ENCODE results near the gene LCLAT1. TPM values are rescaled to one million over a fixed set of nuclear protein-coding genes. Genes with fewer than 3 reads are reported as not detected.

The LCLAT1 gene
- total RNA-seq, 1 donor from 2014 or later: 26.7 TPM

DNA sequence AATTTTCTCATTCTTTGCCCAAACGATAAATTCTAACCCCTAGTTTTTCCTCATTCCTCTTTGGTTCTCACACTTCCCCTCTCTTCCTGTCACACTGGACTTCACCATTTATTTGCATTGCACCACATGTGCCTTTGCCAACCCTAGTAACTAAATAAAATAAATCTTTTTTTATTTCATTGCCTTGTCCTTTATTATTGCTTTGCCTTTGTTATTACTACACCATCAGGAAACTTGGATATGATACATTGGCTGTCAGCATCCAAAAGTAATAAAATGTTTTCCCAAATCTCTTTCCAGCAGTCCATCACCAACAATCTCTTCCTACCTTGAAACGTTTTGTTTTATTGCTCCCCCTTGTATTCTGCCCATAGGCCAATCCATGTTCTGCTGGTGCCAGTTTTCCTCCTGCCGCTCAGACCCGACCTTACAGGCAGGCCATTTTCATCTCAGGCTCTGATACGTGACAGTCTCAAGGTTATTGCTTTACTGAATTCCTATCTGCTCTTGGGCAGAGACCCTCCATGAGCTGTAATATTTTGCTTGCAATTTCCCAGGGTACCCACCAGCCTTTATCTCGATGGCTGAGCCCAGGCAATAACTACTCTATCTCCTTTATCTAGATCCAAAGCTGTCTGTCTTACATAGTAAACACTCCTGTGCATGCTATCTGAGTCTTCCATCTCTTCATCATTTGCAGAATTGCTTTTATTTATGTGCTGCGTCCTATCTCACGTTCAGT, 19.3 kb upstream of the LCLAT1 start:
- DNase-seq (ENCODE audit: low read depth): no peak
- no peaks in the 10 kb centered on the region for H3K36me3 ChIP-seq (ENCODE audit: control insufficient read depth, insufficient read depth, low read length)
- H3K4me3 ChIP-seq (ENCODE audit: low read depth, low read length): no peak overlapping the region
- TF ChIP-seq, protein P1, sequence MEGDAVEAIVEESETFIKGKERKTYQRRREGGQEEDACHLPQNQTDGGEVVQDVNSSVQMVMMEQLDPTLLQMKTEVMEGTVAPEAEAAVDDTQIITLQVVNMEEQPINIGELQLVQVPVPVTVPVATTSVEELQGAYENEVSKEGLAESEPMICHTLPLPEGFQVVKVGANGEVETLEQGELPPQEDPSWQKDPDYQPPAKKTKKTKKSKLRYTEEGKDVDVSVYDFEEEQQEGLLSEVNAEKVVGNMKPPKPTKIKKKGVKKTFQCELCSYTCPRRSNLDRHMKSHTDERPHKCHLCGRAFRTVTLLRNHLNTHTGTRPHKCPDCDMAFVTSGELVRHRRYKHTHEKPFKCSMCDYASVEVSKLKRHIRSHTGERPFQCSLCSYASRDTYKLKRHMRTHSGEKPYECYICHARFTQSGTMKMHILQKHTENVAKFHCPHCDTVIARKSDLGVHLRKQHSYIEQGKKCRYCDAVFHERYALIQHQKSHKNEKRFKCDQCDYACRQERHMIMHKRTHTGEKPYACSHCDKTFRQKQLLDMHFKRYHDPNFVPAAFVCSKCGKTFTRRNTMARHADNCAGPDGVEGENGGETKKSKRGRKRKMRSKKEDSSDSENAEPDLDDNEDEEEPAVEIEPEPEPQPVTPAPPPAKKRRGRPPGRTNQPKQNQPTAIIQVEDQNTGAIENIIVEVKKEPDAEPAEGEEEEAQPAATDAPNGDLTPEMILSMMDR (IDR thresholded peaks at IDR 0.05; ENCODE audit: insufficient read depth, low read length, poor library complexity, severe bottlenecking): no peak
- H3K27me3 ChIP-seq (ENCODE audit: control insufficient read depth, insufficient read depth, low read length): no peaks in the 10 kb centered on the region

DNA sequence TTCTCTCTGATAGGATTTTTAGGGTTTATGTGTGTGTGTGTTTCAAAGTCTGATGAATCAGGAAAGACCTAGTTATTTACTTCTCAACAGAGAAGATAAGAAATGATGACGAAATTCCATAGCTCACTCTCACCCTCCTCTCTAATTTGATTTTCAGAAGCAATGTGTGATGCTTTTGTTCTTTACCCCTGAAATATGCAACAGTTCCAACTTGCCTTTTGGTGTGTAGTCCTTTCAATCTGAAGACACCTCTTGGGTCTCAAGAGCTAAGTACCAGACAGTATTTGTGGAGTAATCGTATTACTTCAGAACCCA, 18.7 kb upstream of the LCLAT1 start:
- TF ChIP-seq, protein P1 (IDR thresholded peaks at IDR 0.05; ENCODE audit: insufficient read depth, low read length, poor library complexity, severe bottlenecking): no peak
- Histone ChIP-seq H3K36me3 (ENCODE audit: control insufficient read depth, insufficient read depth, low read length) (no peaks in the 10 kb centered on the region), H3K4me3 (ENCODE audit: low read depth, low read length) (no peak overlapping the region), H3K27me3 (ENCODE audit: control insufficient read depth, insufficient read depth, low read length) (no peaks in the 10 kb centered on the region)
- DNase-seq (ENCODE audit: low read depth): no peak

DNA sequence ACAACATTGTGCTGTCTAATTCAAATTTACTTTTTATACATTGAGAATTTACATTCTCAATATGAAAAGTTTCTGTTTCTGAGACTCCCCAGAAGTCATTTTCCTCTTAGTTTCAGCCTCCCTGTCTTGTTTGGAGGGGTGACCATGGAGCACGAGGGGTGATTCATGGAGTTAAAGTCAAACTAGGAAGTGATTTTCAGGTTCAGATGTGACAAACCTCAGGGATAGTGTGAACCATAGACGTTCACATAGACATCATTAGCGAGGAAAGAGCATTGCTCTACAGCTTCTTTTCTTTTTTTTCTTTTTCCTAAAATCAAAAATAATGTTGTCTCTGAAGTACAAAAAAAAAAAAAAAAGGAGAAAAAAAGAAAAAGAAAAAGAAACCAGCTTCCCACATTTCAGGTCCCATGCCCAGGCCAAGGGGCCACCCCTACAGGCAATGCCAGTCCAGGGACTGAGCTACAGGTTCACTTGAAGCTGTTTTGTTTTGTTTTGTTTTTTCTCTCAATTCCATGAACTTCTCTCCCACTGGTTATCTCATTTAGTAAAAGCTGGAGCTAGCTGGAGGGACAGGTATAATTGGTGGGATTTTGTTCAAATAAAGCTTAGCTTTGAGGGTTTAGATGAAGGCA, 18.1 kb upstream of the LCLAT1 start:
- Histone ChIP-seq H3K4me3 (ENCODE audit: low read depth, low read length) (no peak overlapping the region), H3K27me3 (ENCODE audit: control insufficient read depth, insufficient read depth, low read length) (no peaks in the 10 kb centered on the region), H3K36me3 (ENCODE audit: control insufficient read depth, insufficient read depth, low read length) (no peaks in the 10 kb centered on the region)
- TF ChIP-seq, protein P1 (IDR thresholded peaks at IDR 0.05; ENCODE audit: insufficient read depth, low read length, poor library complexity, severe bottlenecking): no peak
- DNase-seq (ENCODE audit: low read depth): no peak

DNA sequence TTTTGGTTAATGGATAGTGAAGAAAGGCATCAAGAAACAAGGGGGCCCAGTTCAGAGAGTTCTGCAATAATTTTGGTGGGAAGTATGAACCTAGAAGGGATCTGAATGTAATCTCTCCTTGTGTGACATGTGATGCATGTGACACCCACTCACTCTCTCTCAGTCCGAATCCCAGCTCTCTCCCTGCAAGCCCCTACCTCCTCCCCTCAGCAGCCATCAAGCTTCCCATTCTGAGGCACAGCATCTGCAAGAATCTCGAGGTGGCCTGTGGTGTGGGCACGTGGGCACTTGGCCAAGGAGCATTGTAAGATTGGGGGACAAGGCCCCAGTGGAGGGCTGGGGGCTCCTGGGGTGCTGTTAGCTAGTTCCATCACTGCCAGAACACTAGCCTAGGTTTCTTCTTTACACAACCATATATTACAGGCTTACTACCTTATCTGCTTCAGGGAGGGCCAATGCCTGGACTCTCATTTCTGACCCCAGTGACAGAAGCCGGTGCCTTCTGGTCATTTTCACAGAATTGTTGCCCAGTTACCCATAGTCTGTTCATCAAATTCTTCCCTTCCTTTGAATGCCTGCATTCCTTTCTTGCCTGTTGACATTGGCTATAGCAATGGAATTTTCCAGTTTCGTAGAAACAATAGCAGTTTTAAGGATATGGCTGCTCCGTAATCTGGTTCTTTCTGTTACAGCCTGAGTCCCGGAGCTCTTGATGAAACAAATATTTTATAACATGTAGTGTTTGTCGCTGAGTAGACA, 13.3 kb upstream of the LCLAT1 start:
- Histone ChIP-seq H3K27me3 (ENCODE audit: control insufficient read depth, insufficient read depth, low read length) (no peaks in the 10 kb centered on the region), H3K4me3 (ENCODE audit: low read depth, low read length) (no peak overlapping the region), H3K36me3 (ENCODE audit: control insufficient read depth, insufficient read depth, low read length) (no peaks in the 10 kb centered on the region)
- no peak for DNase-seq (ENCODE audit: low read depth)
- TF ChIP-seq, protein P1 (IDR thresholded peaks at IDR 0.05; ENCODE audit: insufficient read depth, low read length, poor library complexity, severe bottlenecking): no peak

DNA sequence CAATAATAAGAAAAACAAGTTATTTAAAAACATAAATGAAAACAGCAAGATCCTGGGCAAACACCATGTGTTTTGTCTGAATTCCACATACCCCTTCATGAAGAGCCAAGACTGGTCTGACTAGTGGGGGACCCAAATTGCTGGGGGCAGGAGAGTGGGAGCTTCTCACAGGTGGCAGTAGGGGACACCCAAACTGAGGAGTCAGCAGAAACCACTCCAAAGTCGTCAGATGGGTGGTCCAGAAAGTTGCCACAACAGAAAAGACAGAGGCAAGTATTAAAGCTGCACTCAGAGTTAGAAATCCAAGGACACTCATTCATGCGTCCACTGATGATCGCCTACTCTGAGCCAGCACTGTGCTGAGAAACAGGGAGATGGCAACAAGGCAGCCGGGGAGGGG, 12.3 kb upstream of the LCLAT1 start:
- TF ChIP-seq, protein P1 (IDR thresholded peaks at IDR 0.05; ENCODE audit: insufficient read depth, low read length, poor library complexity, severe bottlenecking): no peak
- DNase-seq (ENCODE audit: low read depth): no peak
- Histone ChIP-seq H3K27me3 (ENCODE audit: control insufficient read depth, insufficient read depth, low read length) (no peaks in the 10 kb centered on the region), H3K36me3 (ENCODE audit: control insufficient read depth, insufficient read depth, low read length) (no peaks in the 10 kb centered on the region), H3K4me3 (ENCODE audit: low read depth, low read length) (no peak overlapping the region)
